ENCODE measurements around the gene HOXA3.

- TF ChIP-seq CTCF (IDR thresholded peaks at IDR 0.05): no peak
- TF ChIP-seq POLR2AphosphoS5 (IDR thresholded peaks at IDR 0.05): peak; percentile 84 to 89 (median 84)
- no peak for TF ChIP-seq EP300 (IDR thresholded peaks at IDR 0.05)
- TF ChIP-seq POLR2A (IDR thresholded peaks at IDR 0.05): no peak
Measured at GRCh38 chr7:27095897-27096767, 56.3 kb downstream of the HOXA3 start, which contains the start of gene HOXA1.
